HEK293T (cell line): ENCODE data around the gene EPS8.

ENCODE experiments used
- ARNT ChIP-seq: fragments of 450-650 bp; IDR thresholded peaks from 2 replicates; pipeline ENCODE4 v1.6.1; 2017; ENCODE audit warnings: mild to moderate bottlenecking
- CTBP1 ChIP-seq: fragments of 450-650 bp; IDR thresholded peaks from 2 replicates; pipeline ENCODE4 v1.6.1; 2016; ENCODE audit warnings: borderline replicate concordance
- FOXM1 ChIP-seq: fragments of 450-650 bp; IDR thresholded peaks from 2 replicates; pipeline ENCODE4 v1.6.1; 2017; ENCODE audit warnings: mild to moderate bottlenecking, borderline replicate concordance
- L3MBTL2 ChIP-seq: fragments of 450-650 bp; conservative IDR thresholded peaks from 2 replicates; pipeline ENCODE4 v1.6.1; 2016; ENCODE audit warnings: mild to moderate bottlenecking
- LEF1 ChIP-seq: fragments of 450-650 bp; IDR thresholded peaks from 2 replicates; pipeline ENCODE4 v1.6.1; 2017; ENCODE audit warnings: mild to moderate bottlenecking, borderline replicate concordance
- ZNF384 ChIP-seq: fragments of 450-650 bp; IDR thresholded peaks from 2 replicates; pipeline ENCODE4 v1.6.1; 2016
- TF ChIP-seq, protein P1 (sequence below): fragments of 450-650 bp; IDR thresholded peaks from 2 replicates; pipeline ENCODE4 v1.6.1; 2016

DNA sequence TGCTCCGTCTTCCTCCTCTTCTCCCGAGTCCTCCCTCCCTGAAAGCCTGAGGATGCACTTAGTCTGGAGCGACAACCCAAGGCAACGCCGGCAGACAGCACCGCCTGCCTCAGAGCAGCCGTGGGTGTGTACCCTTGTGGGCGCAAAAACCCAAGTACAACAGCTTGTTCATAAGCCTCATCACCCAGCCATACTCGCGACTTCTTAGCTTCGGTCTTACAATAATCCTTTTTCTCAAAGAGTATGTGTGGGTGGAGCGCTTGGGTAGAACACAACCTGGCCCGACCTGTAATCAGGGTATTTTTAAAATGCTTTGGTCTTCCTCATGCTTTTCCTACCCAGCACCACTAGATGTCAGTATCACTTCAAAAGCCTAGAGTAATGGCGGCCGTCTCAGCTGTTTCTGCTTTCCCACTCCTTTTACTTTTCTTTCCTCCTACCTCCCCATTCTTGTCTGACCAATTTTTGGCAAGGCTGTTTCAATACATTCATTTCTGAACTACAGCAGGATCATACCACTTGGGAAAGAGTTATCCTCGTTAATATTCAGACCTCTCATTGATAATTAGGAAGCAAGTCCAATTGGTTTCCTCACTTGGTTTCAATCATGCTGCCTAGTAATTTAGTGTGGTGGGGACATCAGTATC is 198.9 kb downstream of the EPS8 start:
- TF ChIP-seq L3MBTL2 = peak; percentile 43; the same call in 1 of the 2 replicates
- no peak for TF ChIP-seq FOXM1
- no peak for TF ChIP-seq LEF1
- no peak for TF ChIP-seq CTBP1
- no peak for TF ChIP-seq ARNT
- no peak for TF ChIP-seq ZNF384
- TF ChIP-seq, protein P1, sequence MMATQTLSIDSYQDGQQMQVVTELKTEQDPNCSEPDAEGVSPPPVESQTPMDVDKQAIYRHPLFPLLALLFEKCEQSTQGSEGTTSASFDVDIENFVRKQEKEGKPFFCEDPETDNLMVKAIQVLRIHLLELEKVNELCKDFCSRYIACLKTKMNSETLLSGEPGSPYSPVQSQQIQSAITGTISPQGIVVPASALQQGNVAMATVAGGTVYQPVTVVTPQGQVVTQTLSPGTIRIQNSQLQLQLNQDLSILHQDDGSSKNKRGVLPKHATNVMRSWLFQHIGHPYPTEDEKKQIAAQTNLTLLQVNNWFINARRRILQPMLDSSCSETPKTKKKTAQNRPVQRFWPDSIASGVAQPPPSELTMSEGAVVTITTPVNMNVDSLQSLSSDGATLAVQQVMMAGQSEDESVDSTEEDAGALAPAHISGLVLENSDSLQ = no peak
